ENCODE results near the gene TNFSF13.
A peak's percentile ranks its signal among the peaks of the same experiment; 100 is the strongest.

TNFSF13 gene

GRCh38 chr17:7574176-7574953 is 15.8 kb downstream of the TNFSF13 start:
- DNase-seq (ENCODE audit: low read depth): no peak
- peak overlapping the region; percentile 95 for H3K4me3 ChIP-seq (ENCODE audit: low read depth, low read length)
- no peak for TF ChIP-seq CTCF (IDR thresholded peaks at IDR 0.05; ENCODE audit: insufficient read depth, low read depth, low read length, missing control alignments)

- DNase-seq (ENCODE audit: low read depth): no peak
- no peak for TF ChIP-seq CTCF (IDR thresholded peaks at IDR 0.05; ENCODE audit: insufficient read depth, low read depth, low read length, missing control alignments)
- H3K4me3 ChIP-seq (ENCODE audit: low read depth, low read length): peak overlapping the region; percentile 7; the same call in 1 of the 2 replicates
Measured at GRCh38 chr17:7575481-7575883, 16.9 kb downstream of the TNFSF13 start.

- TF ChIP-seq CTCF (IDR thresholded peaks at IDR 0.05; ENCODE audit: insufficient read depth, low read depth, low read length, missing control alignments): no peak
- H3K4me3 ChIP-seq (ENCODE audit: low read depth, low read length): no peak overlapping the region
- no peak for DNase-seq (ENCODE audit: low read depth)
Measured at GRCh38 chr17:7575959-7576358, 17.4 kb downstream of the TNFSF13 start.

GRCh38 chr17:7576432-7576937 is 17.9 kb downstream of the TNFSF13 start:
- DNase-seq (ENCODE audit: low read depth): no peak
- no peak for TF ChIP-seq CTCF (IDR thresholded peaks at IDR 0.05; ENCODE audit: insufficient read depth, low read depth, low read length, missing control alignments)

GRCh38 chr17:7577327-7578199 is 19.0 kb downstream of the TNFSF13 start:
- TF ChIP-seq CTCF (IDR thresholded peaks at IDR 0.05; ENCODE audit: insufficient read depth, low read depth, low read length, missing control alignments): no peak
- DNase-seq (ENCODE audit: low read depth): no peak
- no peak overlapping the region for H3K4me3 ChIP-seq (ENCODE audit: low read depth, low read length)

More at GRCh38 chr17:7576432-7576937, 17.9 kb downstream of the TNFSF13 start:
- no peak overlapping the region for H3K4me3 ChIP-seq (ENCODE audit: low read depth, low read length)

GRCh38 chr17:7579001-7579833 is 20.7 kb downstream of the TNFSF13 start, which contains the start of gene CD68:
TSS of gene CD68 (plus strand) at chr17:7579638. CDS start at chr17:7579678, 40 bp downstream.
- no peak within 1 kb of the TSS for H3K4me3 ChIP-seq (ENCODE audit: low read depth, low read length)
- DNase-seq (ENCODE audit: low read depth): peak; percentile 90
- TF ChIP-seq CTCF (IDR thresholded peaks at IDR 0.05; ENCODE audit: insufficient read depth, low read depth, low read length, missing control alignments): no peak

All from GM12865 (cell line).